ENCODE data around the gene RPL22. TPM values are rescaled to one million over a fixed set of nuclear protein-coding genes. Genes with fewer than 3 reads are reported as not detected.

Gene RPL22
- polyA plus RNA-seq, 1 donor (not counting 4 experiments of a cell fraction or from before 2014, with no cell fraction given) = 421 TPM

DNA sequence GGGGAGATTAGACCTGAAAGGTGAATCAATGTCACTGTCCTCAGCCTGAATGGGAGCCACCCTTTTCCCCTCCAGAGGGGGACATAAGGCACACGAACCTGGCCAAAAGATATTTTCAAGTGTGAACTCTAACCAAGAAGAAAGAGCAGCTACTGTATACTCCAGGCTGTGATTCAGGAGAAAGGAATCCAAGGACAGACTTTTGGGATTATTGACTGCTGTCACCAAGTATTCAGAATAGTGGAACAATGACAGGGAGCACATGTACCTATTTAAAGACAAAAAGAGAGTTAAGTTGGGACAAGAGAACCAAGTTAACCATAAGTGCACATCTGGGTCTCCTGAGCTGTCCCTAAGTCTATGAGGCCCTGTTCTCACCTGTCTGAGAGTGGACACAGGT is 34.0 kb upstream of the RPL22 start:
- Histone ChIP-seq H3K36me3 (ENCODE audit: control insufficient read depth in 2 of 2, extremely low read depth in 1 of 2, insufficient read depth in 2 of 2, low read length in 2 of 2) (peaks cover 16 to 20% of the 10 kb centered on the region in 2 experiments), H3K4me3 (ENCODE audit: control insufficient read depth in 2 of 3, extremely low read depth in 1 of 3, insufficient read depth in 2 of 3, low read depth in 1 of 3, low read length in 3 of 3) (no peak overlapping the region), H3K27ac (ENCODE audit: control insufficient read depth, insufficient read depth, low read length) (no peak overlapping the region), H3K4me2 (ENCODE audit: control insufficient read depth, extremely low read depth, insufficient read depth, low read depth, low read length) (no peak overlapping the region), H2AFZ (ENCODE audit: control insufficient read depth, low read length) (no peak overlapping the region), H3K4me1 (ENCODE audit: control insufficient read depth, extremely low read depth, insufficient read depth, low read length) (peaks cover 9% of the 10 kb centered on the region), H3K27me3 (ENCODE audit: control insufficient read depth, extremely low read depth, insufficient read depth, low read length) (no peaks in the 10 kb centered on the region), H4K20me1 (ENCODE audit: control insufficient read depth, extremely low read depth, insufficient read depth, low read length) (no peaks in the 10 kb centered on the region), H3K9me1 (ENCODE audit: control insufficient read depth, extremely low read depth, insufficient read depth, low read length) (no peaks in the 10 kb centered on the region), H3K79me2 (ENCODE audit: control insufficient read depth, insufficient read depth, low read length) (peaks cover 25% of the 10 kb centered on the region), H3K9me3 (ENCODE audit: control insufficient read depth, low read depth, low read length) (no peaks in the 10 kb centered on the region), H3K9ac (ENCODE audit: control insufficient read depth, extremely low read depth, insufficient read depth, low read length) (no peak overlapping the region)
- no peak for DNase-seq (ENCODE audit: low read depth, low spot score)
- FAIRE-seq = no peak
- dilution Hi-C loops (cut with MboI; ENCODE audit: extremely low pct_ligation_motif_present, low sequenced_read_pairs) = no loop called here
- no peak for TF ChIP-seq EZH2 (IDR thresholded peaks at IDR 0.05; ENCODE audit: low read length)
- TF ChIP-seq, protein P1, sequence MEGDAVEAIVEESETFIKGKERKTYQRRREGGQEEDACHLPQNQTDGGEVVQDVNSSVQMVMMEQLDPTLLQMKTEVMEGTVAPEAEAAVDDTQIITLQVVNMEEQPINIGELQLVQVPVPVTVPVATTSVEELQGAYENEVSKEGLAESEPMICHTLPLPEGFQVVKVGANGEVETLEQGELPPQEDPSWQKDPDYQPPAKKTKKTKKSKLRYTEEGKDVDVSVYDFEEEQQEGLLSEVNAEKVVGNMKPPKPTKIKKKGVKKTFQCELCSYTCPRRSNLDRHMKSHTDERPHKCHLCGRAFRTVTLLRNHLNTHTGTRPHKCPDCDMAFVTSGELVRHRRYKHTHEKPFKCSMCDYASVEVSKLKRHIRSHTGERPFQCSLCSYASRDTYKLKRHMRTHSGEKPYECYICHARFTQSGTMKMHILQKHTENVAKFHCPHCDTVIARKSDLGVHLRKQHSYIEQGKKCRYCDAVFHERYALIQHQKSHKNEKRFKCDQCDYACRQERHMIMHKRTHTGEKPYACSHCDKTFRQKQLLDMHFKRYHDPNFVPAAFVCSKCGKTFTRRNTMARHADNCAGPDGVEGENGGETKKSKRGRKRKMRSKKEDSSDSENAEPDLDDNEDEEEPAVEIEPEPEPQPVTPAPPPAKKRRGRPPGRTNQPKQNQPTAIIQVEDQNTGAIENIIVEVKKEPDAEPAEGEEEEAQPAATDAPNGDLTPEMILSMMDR (optimal IDR thresholded peaks at IDR 0.05 in 1 of 3, IDR thresholded peaks at IDR 0.05 in 1 of 3, conservative IDR thresholded peaks at IDR 0.05 in 1 of 3; ENCODE audit: extremely low read depth in 1 of 3, insufficient read depth in 2 of 3, low read length in 3 of 3) = no peak

DNA sequence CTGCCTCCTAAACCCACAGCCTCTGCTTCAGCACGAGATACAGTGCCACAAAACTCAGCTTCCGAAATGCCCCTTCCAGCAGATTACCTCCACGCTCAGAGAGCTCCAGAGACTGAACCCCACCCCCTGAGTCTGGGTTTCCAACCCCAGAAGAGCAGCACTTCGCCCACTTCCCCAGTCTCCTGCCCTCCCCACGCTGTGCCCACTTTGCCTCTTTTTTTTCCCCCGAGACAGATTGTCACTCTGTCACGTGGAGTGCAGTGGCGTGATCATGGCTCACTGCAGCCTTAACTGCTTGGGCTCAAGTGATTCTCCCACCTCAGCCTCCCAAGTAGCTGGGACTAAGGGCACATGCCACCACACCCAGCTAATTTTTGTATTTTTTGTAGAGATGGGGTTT is 26.3 kb upstream of the RPL22 start:
- Histone ChIP-seq H3K27ac (ENCODE audit: control insufficient read depth, insufficient read depth, low read length) (no peak overlapping the region), H3K27me3 (ENCODE audit: control insufficient read depth, extremely low read depth, insufficient read depth, low read length) (no peaks in the 10 kb centered on the region), H3K4me3 (ENCODE audit: control insufficient read depth in 2 of 3, extremely low read depth in 1 of 3, insufficient read depth in 2 of 3, low read depth in 1 of 3, low read length in 3 of 3) (no peak overlapping the region), H3K4me1 (ENCODE audit: control insufficient read depth, extremely low read depth, insufficient read depth, low read length) (peaks cover 4% of the 10 kb centered on the region), H3K9me1 (ENCODE audit: control insufficient read depth, extremely low read depth, insufficient read depth, low read length) (no peaks in the 10 kb centered on the region), H4K20me1 (ENCODE audit: control insufficient read depth, extremely low read depth, insufficient read depth, low read length) (no peaks in the 10 kb centered on the region), H3K36me3 (ENCODE audit: control insufficient read depth in 2 of 2, extremely low read depth in 1 of 2, insufficient read depth in 2 of 2, low read length in 2 of 2) (peaks cover 24 to 36% of the 10 kb centered on the region in 2 experiments), H3K9me3 (ENCODE audit: control insufficient read depth, low read depth, low read length) (no peaks in the 10 kb centered on the region), H2AFZ (ENCODE audit: control insufficient read depth, low read length) (no peak overlapping the region), H3K9ac (ENCODE audit: control insufficient read depth, extremely low read depth, insufficient read depth, low read length) (no peak overlapping the region), H3K79me2 (ENCODE audit: control insufficient read depth, insufficient read depth, low read length) (peaks cover 2% of the 10 kb centered on the region), H3K4me2 (ENCODE audit: control insufficient read depth, extremely low read depth, insufficient read depth, low read depth, low read length) (no peak overlapping the region)
- TF ChIP-seq, protein P1 (optimal IDR thresholded peaks at IDR 0.05 in 1 of 3, IDR thresholded peaks at IDR 0.05 in 1 of 3, conservative IDR thresholded peaks at IDR 0.05 in 1 of 3; ENCODE audit: extremely low read depth in 1 of 3, insufficient read depth in 2 of 3, low read length in 3 of 3) = no peak
- no peak for TF ChIP-seq EZH2 (IDR thresholded peaks at IDR 0.05; ENCODE audit: low read length)
- dilution Hi-C loops (cut with MboI; ENCODE audit: extremely low pct_ligation_motif_present, low sequenced_read_pairs) = no loop called here
- no peak for FAIRE-seq
- DNase-seq (ENCODE audit: low read depth, low spot score) = no peak

Measured in keratinocyte (primary cell).